Activated CD4-positive, alpha-beta T cell treated with anti-CD3 and anti-CD28 coated beads for 1 hour (primary cell): Measurements from ENCODE around the gene RELA.
"Not testable (repeated sequence)": the region's sequence is repeated elsewhere in the genome, so short reads cannot be mapped to it uniquely, and the experiment has no call there.

Experiments
- DNase-seq: peaks from one replicate; pipeline ENCODE4 v3.0.0-alpha.2; 2020

Gene RELA

DNA sequence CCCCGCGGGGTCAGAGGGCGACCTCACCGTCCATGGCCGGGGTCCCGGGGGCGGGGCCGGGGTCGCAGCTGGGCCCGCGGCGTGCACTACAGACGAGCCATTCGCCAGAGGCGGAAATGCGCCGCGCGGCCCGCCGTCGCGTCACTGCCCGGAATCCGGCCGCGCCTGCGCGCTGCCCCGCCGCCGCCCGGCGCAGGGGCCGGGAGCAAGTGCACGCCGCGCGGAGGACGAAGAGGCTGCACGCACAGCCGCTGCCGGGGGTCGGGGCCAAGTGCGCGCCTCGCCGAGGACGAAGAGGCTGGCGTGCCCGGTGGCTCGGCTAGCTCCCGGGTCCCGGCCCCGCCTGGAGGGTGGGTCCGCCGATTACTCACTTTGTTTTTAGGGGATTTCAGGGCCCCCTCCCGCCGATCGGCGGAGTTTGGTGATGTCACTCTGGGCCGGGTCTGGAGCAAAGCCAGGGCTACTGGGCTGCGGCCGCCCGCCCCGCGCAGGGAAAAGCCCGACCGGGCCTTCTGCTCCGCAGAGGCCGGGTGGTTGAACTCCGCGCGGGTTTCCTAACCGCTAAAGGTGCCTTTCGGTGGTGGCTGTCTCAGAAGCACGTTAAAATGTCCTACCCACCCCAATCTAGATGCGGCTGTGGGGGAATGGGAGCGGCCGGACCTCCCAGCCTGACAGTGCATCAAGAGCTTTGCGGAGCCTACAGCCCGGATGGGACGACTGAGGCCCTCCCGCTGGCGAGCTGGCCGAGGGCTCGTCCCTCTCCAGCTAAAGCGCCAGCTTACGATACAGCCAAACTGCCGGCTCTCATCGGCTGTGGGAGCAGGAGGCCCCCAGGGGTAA, at the start of gene RELA:
Gene RELA (minus strand): TSS at position 118 of the 840 bp plus-strand sequence. CDS start 84 bp downstream, at position 34.
- peak; percentile 86 for DNase-seq

DNA sequence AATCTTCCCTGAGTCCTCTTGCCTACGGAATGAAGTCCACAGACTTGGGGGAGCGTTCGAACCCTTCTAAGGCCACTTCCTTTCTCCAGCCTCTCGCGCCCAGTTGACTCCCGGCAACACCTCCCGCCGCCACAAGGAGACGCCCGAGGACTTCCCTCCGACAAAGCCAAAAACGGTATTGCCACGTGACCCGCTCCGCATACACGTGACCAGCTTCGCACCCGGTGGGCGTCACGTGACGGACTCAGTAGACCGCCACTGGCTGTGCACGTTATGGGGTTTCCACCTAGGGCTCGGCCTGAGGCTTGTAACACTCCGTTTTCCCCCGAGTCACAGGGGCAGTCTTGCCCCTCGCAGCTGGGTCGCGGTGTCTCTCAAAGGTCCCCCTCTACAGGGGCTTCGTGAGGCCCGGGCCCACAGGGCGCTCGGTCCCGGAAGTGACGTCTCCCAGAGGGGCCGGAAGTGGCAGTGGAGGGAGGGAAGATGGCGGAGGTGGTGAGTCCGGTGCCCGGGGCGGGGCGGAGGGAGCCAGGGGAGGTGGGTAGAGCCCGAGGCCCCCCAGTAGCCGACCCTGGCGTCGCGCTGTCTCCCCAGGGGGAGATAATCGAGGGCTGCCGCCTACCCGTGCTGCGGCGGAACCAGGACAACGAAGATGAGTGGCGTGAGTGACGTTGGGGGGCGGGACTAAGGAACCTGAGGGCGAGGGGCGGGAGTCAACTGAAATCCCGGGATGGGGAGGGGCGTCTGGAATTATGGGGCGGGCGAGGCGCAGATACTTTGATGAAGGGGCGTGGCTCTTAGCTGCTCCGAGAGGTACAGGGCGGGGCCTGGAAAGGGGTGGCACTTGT, 49.3 kb upstream of the RELA start, which contains the start of gene KAT5:
Gene KAT5 (plus strand): TSS at position 468 of the 848 bp plus-strand sequence. CDS start 16 bp downstream, at position 484.
- DNase-seq = peak; percentile 96

DNA sequence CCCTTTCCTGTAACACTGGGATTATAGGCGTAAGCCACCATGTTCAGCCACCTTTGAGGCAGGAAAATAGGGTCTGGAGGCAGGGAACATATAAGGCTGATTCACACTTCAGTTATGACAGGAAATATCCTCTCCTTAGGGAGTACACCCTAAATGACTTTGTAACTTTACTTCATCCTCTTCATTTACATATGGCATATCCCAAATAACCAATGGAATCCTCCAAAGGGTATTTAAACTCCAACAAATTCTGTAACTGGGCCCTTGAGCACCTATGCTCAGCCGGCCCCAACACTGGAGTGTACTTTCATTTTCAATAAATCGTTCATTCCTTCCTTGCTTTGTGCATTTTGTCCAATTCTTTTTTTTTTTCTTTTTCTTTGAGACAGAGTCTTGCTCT, 47.7 kb upstream of the RELA start:
- DNase-seq = no peak

DNA sequence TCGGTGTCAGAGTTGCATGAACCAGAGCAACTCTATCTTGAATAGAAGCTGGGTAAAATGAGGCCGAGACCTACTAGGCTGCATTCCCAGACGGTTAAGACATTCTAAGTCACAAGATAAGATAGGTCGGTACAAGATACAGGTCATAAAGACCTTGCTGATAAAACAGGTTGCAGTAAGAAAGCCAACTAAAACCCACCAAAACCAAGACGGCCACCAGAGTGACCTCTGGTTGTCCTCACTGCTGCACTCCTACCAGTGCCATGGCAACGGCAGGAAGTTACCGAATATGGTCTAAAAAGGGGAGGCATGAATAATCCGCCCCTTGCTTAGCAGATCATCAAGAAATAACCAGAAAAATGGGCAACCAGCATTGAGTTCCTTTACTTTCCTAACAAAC, 46.9 kb upstream of the RELA start:
- no peak for DNase-seq

DNA sequence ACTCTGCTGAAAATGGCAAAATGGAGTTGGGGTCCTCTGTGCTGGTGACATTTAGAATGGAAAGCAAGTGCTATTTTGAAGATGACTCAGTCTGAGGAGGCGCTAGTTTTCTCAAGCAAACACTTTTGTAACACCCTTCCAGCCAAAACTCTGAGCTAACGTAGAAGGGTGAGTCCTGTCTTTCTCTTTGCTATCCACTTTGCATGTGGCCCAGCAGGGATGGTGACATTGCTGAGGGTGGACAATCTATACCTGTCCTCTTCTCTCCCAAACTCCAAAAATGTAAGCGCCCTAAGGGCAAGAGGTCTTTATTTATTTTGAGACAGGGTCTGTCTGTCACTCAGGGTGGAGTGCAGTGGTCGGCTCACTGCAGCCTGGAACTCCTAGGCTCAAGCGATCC, 45.7 kb upstream of the RELA start:
- DNase-seq = no peak

DNA sequence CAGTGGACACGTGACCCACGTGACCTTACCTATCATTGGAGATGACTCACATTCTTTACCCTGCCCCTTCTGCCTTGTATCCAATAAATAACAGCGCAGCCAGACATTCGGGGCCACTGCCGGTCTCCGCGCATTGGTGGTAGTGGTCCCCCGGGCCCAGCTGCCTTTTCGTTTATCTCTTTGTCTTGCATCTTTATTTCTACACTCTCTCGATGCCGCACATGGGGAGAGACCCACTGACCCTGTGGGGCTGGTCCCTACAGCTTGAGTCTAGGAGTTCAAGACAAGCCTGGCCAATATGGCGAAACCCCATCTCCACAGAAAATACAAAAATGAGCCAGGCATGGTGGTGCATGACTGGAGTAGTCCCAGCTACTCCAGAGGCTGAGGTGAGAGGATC, 44.3 kb upstream of the RELA start:
- not testable (repeated sequence) for DNase-seq

DNA sequence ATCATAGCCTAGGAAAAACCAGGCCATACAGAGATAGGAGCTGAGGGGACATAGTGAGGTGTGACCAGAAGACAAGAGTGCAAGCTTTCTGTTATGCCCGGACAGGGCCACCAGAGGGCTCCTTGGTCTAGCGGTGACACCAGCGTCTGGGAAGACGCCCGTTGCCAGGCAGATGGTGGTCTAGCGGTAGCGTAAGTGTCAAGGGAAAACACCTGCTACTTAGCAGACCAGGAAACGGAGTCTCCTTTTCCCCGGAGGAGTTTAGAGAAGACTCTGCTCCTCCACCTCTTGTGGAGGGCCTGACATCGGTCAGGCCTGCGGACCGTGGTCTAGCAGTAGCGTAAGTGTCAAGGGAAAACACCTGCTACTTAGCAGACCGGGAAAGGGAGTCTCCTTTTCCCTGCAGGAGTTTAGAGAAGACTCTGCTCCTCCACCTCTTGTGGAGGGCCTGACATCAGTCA, 43.6 kb upstream of the RELA start:
- peak; percentile 62 for DNase-seq

DNA sequence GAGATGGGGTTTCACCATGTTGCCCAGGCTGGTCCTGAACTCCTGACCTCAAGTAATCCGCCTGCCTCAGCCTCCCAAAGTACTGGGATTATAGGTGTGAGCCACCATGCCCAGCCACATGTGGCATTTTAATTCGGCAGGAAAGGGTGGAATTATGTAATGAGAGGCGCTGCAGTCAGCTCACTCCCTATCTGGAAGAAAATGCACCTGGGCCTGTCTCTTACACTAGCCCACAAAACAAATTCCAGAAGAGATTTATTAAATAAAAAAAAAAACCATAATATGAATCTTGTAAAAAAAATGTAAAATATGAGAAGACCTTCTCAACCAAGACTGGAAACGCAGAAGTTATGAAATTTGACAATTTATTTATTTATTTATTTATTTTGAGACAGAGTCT, 41.1 kb upstream of the RELA start:
- DNase-seq = no peak

DNA sequence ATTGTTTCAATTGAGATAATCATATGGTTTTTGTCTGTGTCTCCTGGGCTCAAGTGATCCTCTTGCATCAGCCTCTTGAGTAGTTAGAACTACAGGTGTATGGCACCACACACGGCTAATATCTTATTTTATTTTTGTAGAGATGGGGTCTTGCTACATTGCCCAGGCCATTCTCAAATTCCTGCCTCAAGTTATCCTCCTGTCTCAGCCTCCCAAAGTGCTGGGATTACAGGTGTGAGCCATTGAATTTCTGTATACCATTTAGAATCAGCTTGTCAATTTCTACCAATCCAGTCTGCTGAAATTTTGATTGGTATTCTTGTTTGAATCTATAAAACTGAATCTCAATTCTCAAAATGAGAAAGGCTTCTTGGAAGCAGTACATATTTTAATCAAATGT, 39.0 kb upstream of the RELA start:
- no peak for DNase-seq

DNA sequence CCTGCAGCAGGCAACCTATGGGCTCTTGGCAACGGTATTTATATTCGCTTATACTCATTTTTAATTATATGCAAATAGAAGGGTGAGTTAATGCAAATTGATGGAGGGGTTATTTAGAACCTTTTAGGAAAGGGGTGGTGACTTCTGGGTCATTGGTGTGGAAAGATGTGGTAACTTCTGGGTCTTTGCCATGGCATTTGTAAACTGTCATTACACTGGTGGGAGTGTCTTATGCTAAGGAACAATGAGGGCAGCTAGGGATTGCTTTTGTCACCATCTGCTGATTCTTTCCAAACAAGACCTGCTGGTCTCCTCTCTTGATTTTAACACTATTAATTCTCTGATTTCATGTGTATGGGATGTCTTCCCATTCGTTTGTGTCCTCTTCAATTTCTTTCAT, 37.7 kb upstream of the RELA start:
- DNase-seq = no peak

DNA sequence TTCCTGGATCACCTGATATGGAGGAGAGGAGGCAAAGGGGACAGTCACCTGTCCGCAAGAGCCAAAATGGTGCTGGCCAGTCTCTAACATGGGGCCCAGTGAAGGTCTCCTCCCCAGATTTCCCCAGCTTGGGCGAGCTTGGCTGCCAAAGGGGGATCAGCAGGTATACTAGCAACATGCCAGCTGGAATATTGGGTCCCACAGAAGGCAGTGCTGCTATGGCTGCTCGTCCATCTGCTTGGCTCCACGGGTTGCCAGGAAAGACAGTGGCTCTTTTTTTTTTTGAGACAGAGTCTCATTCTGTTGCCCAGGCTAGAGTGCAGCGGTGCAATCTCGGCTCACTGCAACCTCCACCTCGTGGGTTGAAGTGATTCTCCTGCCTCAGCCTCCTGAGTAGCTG, 36.6 kb upstream of the RELA start:
- no peak for DNase-seq

DNA sequence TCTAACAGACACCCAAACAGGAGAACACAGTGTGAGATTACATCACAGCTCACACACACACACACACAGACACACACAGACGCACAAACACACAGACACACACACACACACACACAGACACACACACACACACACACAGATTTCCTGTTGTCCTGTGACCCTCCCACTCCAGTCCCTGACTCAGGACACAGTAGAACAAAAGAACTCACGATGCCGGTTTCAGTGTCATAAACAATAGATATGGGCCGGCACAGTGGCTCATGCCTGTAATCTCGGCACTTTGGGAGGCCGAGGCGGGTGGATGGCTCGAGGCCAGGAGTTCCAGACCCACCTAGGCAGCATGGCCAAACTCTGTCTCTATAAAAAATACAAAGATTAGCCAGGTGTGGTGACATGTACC, 35.5 kb upstream of the RELA start:
- no peak for DNase-seq

DNA sequence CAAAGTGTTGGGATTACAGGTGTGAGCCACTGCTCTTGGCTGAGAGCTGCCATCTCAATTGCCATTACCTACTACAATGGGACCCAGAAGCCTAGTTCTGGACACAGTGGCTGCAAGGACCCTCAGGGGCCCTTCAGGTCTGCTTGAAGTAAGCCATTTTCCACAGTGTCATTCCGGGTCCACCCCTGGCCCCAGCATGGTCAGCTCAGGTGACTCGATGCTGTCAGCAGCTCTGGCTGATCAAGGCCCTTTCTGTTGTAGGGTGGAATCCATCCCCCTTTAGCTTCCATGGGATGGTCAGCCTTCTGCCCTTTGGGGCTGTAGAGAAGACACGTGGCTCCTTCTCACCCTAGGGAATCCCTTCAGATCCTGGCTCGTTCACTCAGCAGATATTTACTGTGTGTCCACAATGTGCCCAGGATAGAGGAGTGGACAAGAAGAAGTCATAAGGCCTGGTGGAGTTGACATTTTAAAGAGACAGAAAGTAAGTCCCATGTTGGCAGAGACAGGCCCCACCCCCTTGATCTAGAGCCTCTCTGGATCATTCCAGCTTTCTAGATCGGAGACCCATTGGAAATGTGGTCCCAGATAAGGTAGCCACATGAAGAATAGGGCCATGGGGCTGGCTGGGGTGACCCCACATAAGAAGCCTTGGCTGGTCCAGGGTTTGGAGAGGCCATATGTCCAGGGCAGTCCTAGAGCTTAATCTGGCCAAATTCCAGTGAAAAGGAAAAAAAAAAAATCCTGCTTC, 34.3 kb upstream of the RELA start:
- DNase-seq = no peak

DNA sequence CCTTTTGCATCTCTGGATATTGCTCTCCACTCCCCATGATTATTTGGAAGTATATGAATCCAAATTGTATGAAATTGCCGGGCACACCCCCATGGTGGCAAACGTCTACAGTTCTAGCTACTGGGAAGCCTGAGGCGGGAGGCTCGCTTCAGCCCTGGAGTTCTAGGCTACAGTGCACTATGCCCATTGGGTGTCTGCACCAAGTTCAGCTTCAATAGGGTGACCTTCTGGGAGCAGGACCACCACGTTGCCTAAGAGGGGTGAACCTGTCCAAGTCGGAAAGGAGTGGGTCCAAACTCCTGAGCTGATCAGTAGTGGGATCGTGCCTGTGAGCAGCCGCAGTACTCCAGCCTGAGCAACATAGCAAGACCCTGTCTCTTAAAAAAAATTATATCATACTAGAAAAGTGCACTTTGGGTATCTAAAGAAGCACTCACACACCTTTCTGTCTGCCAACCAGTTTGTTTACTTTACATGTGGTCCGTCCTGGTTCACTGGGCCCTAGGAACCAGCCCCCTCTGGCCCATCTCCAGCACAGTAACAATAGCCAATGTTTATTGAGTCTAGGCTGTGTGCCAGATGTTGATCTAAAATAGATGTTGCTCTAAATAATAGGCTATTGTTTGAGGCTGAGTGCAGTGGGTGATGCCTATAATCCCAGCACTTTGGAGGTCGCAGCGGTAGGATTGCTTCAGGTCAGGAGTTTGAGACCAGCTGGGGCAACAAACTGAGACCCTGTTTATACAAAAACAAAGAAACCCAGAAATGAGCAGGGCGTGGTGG, 32.9 kb upstream of the RELA start:
- no peak for DNase-seq

DNA sequence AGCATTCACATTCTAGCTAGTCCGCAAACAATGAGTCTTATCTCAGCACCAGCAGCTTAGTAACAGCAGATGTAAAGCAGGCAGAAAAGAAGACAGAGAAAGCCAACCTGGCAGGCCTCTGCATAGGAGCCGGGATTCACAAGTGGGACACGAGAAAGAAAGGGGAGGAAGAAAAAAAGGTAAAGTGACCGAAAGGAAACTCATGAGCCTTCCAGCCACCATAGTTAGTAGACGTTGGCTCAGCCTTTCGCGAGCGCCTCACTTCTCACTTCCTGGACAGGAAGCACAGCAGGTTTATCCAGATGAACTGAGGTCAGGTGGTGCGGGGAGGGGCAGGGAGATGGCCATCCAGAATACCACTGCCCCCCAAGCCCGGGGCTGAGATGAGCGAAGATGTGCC, 29.7 kb upstream of the RELA start:
- DNase-seq = no peak

DNA sequence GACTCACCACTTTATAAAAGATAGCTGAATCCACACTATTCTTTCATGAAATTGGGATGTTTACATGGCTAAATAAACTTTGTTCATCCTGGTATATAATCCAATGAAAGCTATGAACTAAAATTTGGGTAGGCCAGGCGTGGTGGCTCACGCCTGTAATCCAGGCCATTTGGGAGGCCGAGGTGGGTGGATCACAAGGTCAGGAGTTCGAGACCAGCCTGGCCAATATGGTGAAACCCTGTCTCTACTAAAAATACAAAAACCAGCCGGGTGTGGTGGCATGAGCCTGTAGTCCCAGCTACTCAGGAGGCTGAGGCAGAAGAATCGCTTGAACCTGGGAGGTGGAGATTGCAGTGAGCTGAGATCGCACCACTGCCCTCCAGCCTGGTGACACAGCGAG, 29.1 kb upstream of the RELA start:
- DNase-seq = not testable (repeated sequence)

DNA sequence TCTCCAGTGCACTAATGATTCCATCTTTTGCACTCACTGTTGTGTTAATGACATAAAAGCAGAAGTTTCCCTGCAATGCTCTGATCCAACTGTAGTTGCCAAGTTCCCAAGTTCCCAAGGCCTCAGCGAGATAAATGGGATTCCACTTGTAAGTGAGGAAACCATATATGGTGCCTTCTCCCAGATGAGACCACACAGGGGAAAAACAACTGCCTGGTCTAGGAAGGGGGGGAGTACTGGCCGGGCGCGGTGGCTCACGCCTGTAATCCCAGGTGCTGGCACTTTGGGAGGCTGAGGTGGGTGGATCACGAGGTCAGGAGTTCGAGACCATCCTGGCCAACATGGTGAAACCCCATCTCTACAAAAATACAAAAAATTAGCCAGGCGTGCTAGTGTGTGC, 23.3 kb upstream of the RELA start:
- DNase-seq = no peak

DNA sequence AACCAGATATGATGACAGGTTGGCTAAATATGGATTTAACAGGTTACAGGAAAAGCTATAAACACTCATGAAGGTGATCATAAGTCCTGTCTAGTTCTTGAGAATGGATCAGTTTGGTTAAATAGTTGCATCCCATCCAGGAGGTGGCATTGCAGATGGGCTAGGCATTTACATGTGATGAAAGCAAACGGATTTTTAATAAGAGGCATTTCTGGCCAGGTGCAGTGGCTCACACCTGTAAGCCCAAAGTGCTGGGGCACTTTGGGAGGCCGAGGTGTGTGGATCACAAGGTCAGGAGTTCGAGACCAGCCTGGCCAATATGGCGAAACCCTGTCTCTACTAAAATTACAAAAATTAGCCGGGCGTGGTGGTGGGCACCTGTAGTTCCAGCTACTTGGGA, 20.8 kb upstream of the RELA start:
- not testable (repeated sequence) for DNase-seq

DNA sequence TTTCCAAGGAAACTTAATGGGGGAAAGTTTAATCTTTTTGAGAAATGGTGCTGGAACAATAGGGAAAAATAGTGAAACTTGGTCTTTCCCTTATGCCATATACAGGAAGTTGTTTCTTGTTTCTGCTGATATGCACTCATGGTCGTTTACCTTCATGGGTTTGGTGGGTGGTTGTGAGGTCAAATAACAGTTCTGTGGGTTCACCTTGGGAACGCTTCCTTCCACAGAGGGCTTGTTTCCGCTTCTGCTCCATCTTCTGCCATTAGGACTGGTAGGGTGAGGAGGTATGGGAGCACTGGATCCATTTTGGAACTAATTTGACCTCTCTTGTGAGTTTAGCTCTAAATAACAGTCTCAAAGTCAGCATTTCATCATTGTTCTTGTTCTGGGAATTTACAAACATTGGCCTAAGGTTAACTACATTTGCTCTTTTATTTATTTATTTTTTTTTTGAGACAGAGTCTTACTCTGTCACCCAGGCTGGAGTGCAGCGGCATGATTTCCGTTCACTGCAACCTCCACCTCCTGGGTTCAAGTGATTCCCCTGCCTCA, 17.6 kb upstream of the RELA start:
- DNase-seq = no peak

DNA sequence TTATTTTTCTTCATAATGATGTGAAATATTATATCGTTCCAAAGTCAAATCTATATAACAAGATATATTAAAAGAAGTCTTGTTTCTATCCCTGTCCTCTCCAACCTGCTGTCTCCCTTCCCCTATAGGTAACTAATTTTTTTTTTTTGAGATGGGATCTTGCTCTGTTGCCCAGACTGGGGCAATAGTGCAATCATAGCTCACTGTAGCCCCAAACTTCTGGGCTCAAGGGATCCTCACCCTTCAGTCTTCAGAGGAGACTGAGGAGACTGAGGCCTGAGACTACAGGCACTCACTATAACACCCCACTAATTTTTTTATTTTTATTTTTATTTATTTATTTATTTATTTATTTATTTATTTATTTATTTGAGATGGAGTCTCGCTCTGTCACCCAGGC, 10.3 kb upstream of the RELA start:
- no peak for DNase-seq

DNA sequence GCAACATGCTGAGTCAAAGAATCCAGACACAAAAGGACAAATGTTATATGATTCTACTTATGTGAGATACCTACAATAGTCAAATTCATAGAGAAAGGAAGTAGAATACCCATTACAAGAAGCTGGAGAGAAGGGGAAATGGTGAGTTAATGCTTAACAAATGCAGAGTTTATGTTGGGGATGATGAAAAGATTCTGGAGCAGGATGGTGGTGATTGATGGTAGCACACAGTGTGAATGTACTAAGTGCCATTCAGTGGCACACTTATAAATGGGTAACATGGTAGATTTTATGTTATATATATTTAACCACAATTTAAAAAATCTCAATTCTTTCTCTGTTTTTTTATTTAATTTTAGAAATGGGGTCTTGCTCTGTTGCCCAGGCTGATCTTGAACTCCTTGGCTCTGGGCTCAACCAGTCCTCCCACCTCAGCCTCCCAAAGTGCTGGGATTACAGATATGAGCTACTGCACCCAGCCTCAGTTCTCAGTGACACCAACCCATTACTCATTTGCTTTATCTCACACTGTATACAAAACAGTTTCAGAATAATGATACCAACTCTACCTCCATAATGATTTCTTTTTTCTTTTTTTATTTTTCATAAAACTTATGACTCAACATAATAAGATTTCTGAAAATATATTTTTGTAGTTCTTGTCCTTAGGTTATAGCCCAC, 9.6 kb upstream of the RELA start:
- DNase-seq = no peak
